H9 (cell line): ENCODE measurements around the gene PRKACA. TPM values are rescaled to one million over a fixed set of nuclear protein-coding genes. Genes with fewer than 3 reads are reported as not detected.

ENCODE experiments used
- DNase-seq: peaks from one replicate; pipeline ENCODE4 v3.0.0-alpha.2; 2017
- H2AFZ ChIP-seq: one replicate; pipeline ENCODE4 v1.6.1; 2013; ENCODE audit warnings: mild to moderate bottlenecking, low read length, control low read depth, moderate library complexity
- H2AK5ac ChIP-seq: 2 replicates; pipeline ENCODE4 v1.6.1; 2013; ENCODE audit warnings: low read length, control low read depth, mixed read lengths; ENCODE audit not compliant: insufficient read length
- H2BK120ac ChIP-seq: one replicate; pipeline ENCODE4 v1.6.1; 2013; ENCODE audit warnings: low read depth, mild to moderate bottlenecking, low read length, control low read depth, inconsistent platforms; ENCODE audit not compliant: poor library complexity, severe bottlenecking
- H2BK12ac ChIP-seq: 2 replicates; pipeline ENCODE4 v1.6.1; 2013; ENCODE audit warnings: low read length, control low read depth, mixed read lengths, low read depth; ENCODE audit not compliant: insufficient read length
- H2BK15ac ChIP-seq: 2 replicates; pipeline ENCODE4 v1.6.1; 2013; ENCODE audit warnings: low read depth, low read length, control low read depth
- H2BK20ac ChIP-seq: one replicate; pipeline ENCODE4 v1.6.1; 2013; ENCODE audit warnings: low read depth, mild to moderate bottlenecking, low read length, control low read depth, inconsistent platforms; ENCODE audit not compliant: poor library complexity, severe bottlenecking
- H2BK5ac ChIP-seq: 2 replicates; pipeline ENCODE4 v1.6.1; 2013; ENCODE audit warnings: low read length, control low read depth, mixed read lengths; ENCODE audit not compliant: insufficient read length
- H3K14ac ChIP-seq: 2 replicates; pipeline ENCODE4 v1.6.1; 2013; ENCODE audit warnings: low read length, control low read depth; ENCODE audit not compliant: insufficient read depth
- H3K18ac ChIP-seq: 2 replicates; pipeline ENCODE4 v1.6.1; 2013; ENCODE audit warnings: low read depth, mild to moderate bottlenecking, mixed read lengths, low read length, control low read depth; ENCODE audit not compliant: insufficient read length
- H3K23ac ChIP-seq: 2 replicates; pipeline ENCODE4 v1.6.1; 2013; ENCODE audit warnings: low read length, control low read depth, mixed read lengths, low read depth; ENCODE audit not compliant: insufficient read length
- H3K23me2 ChIP-seq: 2 replicates; pipeline ENCODE4 v1.6.1; 2013; ENCODE audit warnings: low read depth, mild to moderate bottlenecking, mixed read lengths, low read length, control low read depth; ENCODE audit not compliant: insufficient read length, poor library complexity, severe bottlenecking
- H3K27ac ChIP-seq: 2 replicates; pipeline ENCODE4 v1.5.1; 2013; ENCODE audit warnings: low read length, control low read depth, mixed read lengths, low read depth; ENCODE audit not compliant: insufficient read length
- H3K27me3 ChIP-seq: 2 replicates; pipeline ENCODE4 v1.6.1; 2013; ENCODE audit warnings: low read length, control low read depth, inconsistent platforms; ENCODE audit not compliant: insufficient read depth
- H3K4ac ChIP-seq: 2 replicates; pipeline ENCODE4 v1.6.1; 2013; ENCODE audit warnings: low read depth, mild to moderate bottlenecking, control low read depth, inconsistent platforms, low read length, moderate library complexity
- H3K4me1 ChIP-seq: 2 replicates; pipeline ENCODE4 v1.6.1; 2013; ENCODE audit warnings: low read length, control low read depth, inconsistent platforms; ENCODE audit not compliant: insufficient read depth
- H3K4me2 ChIP-seq: 2 replicates; pipeline ENCODE4 v1.6.1; 2013; ENCODE audit warnings: low read length, control low read depth, mixed read lengths; ENCODE audit not compliant: insufficient read length, insufficient read depth
- H3K56ac ChIP-seq: 2 replicates; pipeline ENCODE4 v1.6.1; 2013; ENCODE audit warnings: low read depth, mild to moderate bottlenecking, mixed read lengths, low read length, control low read depth; ENCODE audit not compliant: insufficient read length
- H3K79me1 ChIP-seq: 2 replicates; pipeline ENCODE4 v1.6.1; 2013; ENCODE audit warnings: low read depth, mild to moderate bottlenecking, moderate library complexity, low read length, control low read depth, inconsistent platforms; ENCODE audit not compliant: insufficient read depth, poor library complexity, severe bottlenecking
- H3K79me2 ChIP-seq: 2 replicates; pipeline ENCODE4 v1.6.1; 2013; ENCODE audit warnings: low read length, control low read depth, inconsistent platforms; ENCODE audit not compliant: insufficient read depth
- H3K9ac ChIP-seq: 2 replicates; pipeline ENCODE4 v1.6.1; 2013; ENCODE audit warnings: low read length, control low read depth, mixed read lengths; ENCODE audit not compliant: insufficient read length; ENCODE audit errors: extremely low read depth
- H3K9me3 ChIP-seq: one replicate; pipeline ENCODE4 v1.6.1; 2013; ENCODE audit warnings: low read depth, low read length, inconsistent platforms; ENCODE audit not compliant: control insufficient read depth
- H3T11ph ChIP-seq: one replicate; pipeline ENCODE4 v1.6.1; 2013; ENCODE audit warnings: mild to moderate bottlenecking, low read length, control low read depth, inconsistent platforms
- H4K20me1 ChIP-seq: one replicate; pipeline ENCODE4 v1.6.1; 2013; ENCODE audit not compliant: control insufficient read depth, insufficient read length, insufficient read depth
- H4K5ac ChIP-seq: 2 replicates; pipeline ENCODE4 v1.6.1; 2013; ENCODE audit warnings: low read depth, mild to moderate bottlenecking, mixed read lengths, low read length, control low read depth; ENCODE audit not compliant: insufficient read length
- H4K8ac ChIP-seq: replicated peaks from 2 replicates; pipeline ENCODE4 v1.6.1; 2013; ENCODE audit warnings: low read length, control low read depth, mixed read lengths, low read depth; ENCODE audit not compliant: insufficient read length
- H4K91ac ChIP-seq: 2 replicates; pipeline ENCODE4 v1.6.1; 2013; ENCODE audit warnings: low read depth, mild to moderate bottlenecking, moderate library complexity, mixed read lengths, low read length, control low read depth; ENCODE audit not compliant: insufficient read length
- H3K27ac Mint-ChIP-seq, 3 experiments: 2 replicates in 2 of 3; 3 replicates in 1 of 3; pipeline ENCODE4 v1.8.0; 2020 to 2021; ENCODE audit warnings: mixed read lengths in 3 of 3, mild to moderate bottlenecking in 1 of 3, moderate library complexity in 1 of 3
- H3K27me3 Mint-ChIP-seq: 2 replicates; pipeline ENCODE4 v1.8.0; 2021; ENCODE audit warnings: low read depth, mild to moderate bottlenecking, moderate library complexity, mixed read lengths
- H3K36me3 Mint-ChIP-seq, 3 experiments: 2 replicates in 2 of 3; 3 replicates in 1 of 3; pipeline ENCODE4 v1.8.0; 2020 to 2021; ENCODE audit warnings: low read depth in 3 of 3, mixed read lengths in 3 of 3; ENCODE audit not compliant: insufficient read depth in 1 of 3
- H3K4me1 Mint-ChIP-seq, 2 experiments: 2 replicates each; pipeline ENCODE4 v1.8.0; 2020; ENCODE audit warnings: mixed read lengths in 2 of 2
- H3K4me3 Mint-ChIP-seq, 2 experiments: 2 replicates in 1 of 2; 3 replicates in 1 of 2; pipeline ENCODE4 v1.8.0; 2020 to 2021; ENCODE audit warnings: mild to moderate bottlenecking in 2 of 2, mixed read lengths in 2 of 2, moderate library complexity in 1 of 2
- H3K9me3 Mint-ChIP-seq, 2 experiments: 2 replicates in 1 of 2; 3 replicates in 1 of 2; pipeline ENCODE4 v1.8.0; 2020; ENCODE audit warnings: mild to moderate bottlenecking in 2 of 2, mixed read lengths in 2 of 2, moderate library complexity in 1 of 2
- WGBS: extraction: QIAGEN DNeasy Blood & Tissue Kit; methylation state at CpG from one replicate; pipeline ENCODE4 v1.1.7; 2013; ENCODE audit warnings: missing lambda C conversion rate, low lambda C conversion rate, mixed read lengths; ENCODE audit not compliant: insufficient read length; ENCODE audit errors: extremely low coverage; 5-methylcytosine and 5-hydroxymethylcytosine counted together
- total RNA-seq: library from RNA; stranded (reverse); gene quantifications from 2 replicates; pipeline ENCODE4 v1.2.1, GENCODE V29; 2021
- TF ChIP-seq, protein P1 (sequence below): fragments of 200-600 bp; sonication (generic); conservative IDR thresholded peaks from 3 replicates; pipeline ENCODE4 v1.8.0; 2021; ENCODE audit warnings: antibody characterized with exemption, mild to moderate bottlenecking

PRKACA gene
- total RNA-seq, 1 experiment from 2014 or later: 51.8 TPM

DNA sequence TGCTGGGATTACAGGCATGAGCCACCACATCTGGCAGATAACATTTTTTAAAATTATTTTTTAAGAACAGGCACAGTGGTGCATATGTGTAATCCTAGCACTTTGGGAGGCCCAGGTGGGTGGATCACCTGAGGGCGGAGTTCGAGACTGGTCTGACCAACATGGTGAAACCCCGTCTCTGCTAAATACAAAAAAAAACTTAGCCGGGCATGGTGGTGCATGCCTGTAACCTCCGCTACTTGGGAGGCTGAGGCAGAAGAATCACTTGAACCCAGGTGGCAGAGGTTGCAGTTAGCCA, 55.1 kb downstream of the PRKACA start:
- H2BK20ac ChIP-seq: no peak overlapping the region
- H3K36me3 Mint-ChIP-seq: no peaks in the 10 kb centered on the region
- H4K5ac ChIP-seq: no peak overlapping the region
- H2BK15ac ChIP-seq: no peak overlapping the region
- no peaks in the 10 kb centered on the region for H3K9me3 ChIP-seq
- no peak for DNase-seq
- no CpG with 5 or more reads among the region's 5 CpGs for WGBS
- H3K79me1 ChIP-seq: no peaks in the 10 kb centered on the region
- H3K9ac ChIP-seq: no peak overlapping the region
- H3K27ac Mint-ChIP-seq: no peak overlapping the region
- H3K18ac ChIP-seq: no peak overlapping the region
- H3K27me3 ChIP-seq: peaks cover 8% of the 10 kb centered on the region
- peaks cover 6 to 19% of the 10 kb centered on the region in 2 experiments; a peak in 3 of 4 replicates for H3K4me1 Mint-ChIP-seq
- H3K4me1 ChIP-seq: no peaks in the 10 kb centered on the region; the same call in 1 of the 2 replicates
- no peaks in the 10 kb centered on the region; a peak in 2 of 5 replicates for H3K9me3 Mint-ChIP-seq
- no peak overlapping the region for H3K56ac ChIP-seq
- H3K27me3 Mint-ChIP-seq: peaks cover 41% of the 10 kb centered on the region
- H4K91ac ChIP-seq: no peak overlapping the region
- H3K14ac ChIP-seq: no peak overlapping the region
- no peak overlapping the region for H2BK12ac ChIP-seq
- H3K79me2 ChIP-seq: no peaks in the 10 kb centered on the region
- no peaks in the 10 kb centered on the region for H4K20me1 ChIP-seq
- no peak overlapping the region for H3K4me3 Mint-ChIP-seq
- peaks cover 6% of the 10 kb centered on the region for H3K23me2 ChIP-seq
- no peak overlapping the region for H3T11ph ChIP-seq
- no peak overlapping the region for H3K27ac ChIP-seq
- no peak overlapping the region for H2BK120ac ChIP-seq
- no peak overlapping the region for H3K4me2 ChIP-seq
- H3K23ac ChIP-seq: no peak overlapping the region
- H4K8ac ChIP-seq: no peak overlapping the region
- H2BK5ac ChIP-seq: no peak overlapping the region
- no peak overlapping the region for H3K4ac ChIP-seq
- H2AK5ac ChIP-seq: no peak overlapping the region
- TF ChIP-seq, protein P1, sequence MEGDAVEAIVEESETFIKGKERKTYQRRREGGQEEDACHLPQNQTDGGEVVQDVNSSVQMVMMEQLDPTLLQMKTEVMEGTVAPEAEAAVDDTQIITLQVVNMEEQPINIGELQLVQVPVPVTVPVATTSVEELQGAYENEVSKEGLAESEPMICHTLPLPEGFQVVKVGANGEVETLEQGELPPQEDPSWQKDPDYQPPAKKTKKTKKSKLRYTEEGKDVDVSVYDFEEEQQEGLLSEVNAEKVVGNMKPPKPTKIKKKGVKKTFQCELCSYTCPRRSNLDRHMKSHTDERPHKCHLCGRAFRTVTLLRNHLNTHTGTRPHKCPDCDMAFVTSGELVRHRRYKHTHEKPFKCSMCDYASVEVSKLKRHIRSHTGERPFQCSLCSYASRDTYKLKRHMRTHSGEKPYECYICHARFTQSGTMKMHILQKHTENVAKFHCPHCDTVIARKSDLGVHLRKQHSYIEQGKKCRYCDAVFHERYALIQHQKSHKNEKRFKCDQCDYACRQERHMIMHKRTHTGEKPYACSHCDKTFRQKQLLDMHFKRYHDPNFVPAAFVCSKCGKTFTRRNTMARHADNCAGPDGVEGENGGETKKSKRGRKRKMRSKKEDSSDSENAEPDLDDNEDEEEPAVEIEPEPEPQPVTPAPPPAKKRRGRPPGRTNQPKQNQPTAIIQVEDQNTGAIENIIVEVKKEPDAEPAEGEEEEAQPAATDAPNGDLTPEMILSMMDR: no peak
- H2AFZ ChIP-seq: no peak overlapping the region
